22Rv1 (cell line): ENCODE measurements around the gene SLIT3.

Experiments
- H3K27ac ChIP-seq: fragments of 450-650 bp; 2 replicates; pipeline ENCODE4 v1.5.1; 2017
- ZFX ChIP-seq: fragments of 450-650 bp; IDR thresholded peaks from 2 replicates; pipeline ENCODE4 v1.6.1; 2017; ENCODE audit warnings: antibody characterized with exemption, borderline replicate concordance
- TF ChIP-seq, protein P1 (sequence below): fragments of 450-650 bp; IDR thresholded peaks from 2 replicates; pipeline ENCODE4 v1.5.1; 2017; ENCODE audit warnings: mild to moderate bottlenecking

The SLIT3 gene

DNA sequence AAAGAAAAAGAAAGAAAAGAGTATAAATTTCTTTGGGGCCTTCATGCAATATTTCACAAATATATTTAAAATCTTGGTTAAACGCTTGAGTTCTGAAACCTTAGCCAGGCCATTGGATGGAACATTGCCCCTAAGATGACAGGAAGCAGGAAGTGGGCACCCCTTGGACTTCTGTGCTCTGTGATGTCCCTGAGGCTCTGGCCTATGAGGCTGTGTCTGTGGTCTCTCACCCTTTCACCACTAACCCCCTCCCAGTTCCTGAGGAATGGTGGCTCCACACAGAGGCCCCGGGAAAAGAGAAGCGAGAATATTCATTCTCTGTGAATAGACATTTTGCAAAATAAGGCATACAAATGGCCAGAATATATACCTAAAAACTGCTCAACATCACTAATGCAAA lies 401.3 kb downstream of the SLIT3 start:
- TF ChIP-seq ZFX: no peak
- TF ChIP-seq, protein P1, sequence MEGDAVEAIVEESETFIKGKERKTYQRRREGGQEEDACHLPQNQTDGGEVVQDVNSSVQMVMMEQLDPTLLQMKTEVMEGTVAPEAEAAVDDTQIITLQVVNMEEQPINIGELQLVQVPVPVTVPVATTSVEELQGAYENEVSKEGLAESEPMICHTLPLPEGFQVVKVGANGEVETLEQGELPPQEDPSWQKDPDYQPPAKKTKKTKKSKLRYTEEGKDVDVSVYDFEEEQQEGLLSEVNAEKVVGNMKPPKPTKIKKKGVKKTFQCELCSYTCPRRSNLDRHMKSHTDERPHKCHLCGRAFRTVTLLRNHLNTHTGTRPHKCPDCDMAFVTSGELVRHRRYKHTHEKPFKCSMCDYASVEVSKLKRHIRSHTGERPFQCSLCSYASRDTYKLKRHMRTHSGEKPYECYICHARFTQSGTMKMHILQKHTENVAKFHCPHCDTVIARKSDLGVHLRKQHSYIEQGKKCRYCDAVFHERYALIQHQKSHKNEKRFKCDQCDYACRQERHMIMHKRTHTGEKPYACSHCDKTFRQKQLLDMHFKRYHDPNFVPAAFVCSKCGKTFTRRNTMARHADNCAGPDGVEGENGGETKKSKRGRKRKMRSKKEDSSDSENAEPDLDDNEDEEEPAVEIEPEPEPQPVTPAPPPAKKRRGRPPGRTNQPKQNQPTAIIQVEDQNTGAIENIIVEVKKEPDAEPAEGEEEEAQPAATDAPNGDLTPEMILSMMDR: no peak

DNA sequence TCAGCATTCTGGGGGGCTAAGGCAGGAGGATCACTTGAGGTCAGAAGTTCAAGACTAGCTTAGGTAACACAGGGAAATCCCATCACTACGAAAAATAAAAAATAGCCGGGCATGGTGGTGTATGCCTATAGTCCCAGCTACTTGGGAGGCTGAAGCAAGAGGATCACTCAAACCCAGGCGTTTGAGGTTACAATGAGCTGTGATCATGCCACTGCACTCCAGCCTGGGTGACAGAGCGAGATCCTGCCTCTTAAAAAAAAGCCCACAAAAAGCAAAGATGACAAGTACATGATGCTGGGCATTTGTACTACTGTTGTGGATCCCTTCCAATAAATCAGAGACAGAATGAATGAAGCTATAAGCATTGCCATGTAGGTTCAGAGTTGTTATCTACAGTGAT lies 401.7 kb downstream of the SLIT3 start:
- H3K27ac ChIP-seq: no peak overlapping the region
- TF ChIP-seq, protein P1: no peak
- TF ChIP-seq ZFX: no peak

More for the DNA sequence above, 401.3 kb downstream of the SLIT3 start:
- no peak overlapping the region for H3K27ac ChIP-seq

DNA sequence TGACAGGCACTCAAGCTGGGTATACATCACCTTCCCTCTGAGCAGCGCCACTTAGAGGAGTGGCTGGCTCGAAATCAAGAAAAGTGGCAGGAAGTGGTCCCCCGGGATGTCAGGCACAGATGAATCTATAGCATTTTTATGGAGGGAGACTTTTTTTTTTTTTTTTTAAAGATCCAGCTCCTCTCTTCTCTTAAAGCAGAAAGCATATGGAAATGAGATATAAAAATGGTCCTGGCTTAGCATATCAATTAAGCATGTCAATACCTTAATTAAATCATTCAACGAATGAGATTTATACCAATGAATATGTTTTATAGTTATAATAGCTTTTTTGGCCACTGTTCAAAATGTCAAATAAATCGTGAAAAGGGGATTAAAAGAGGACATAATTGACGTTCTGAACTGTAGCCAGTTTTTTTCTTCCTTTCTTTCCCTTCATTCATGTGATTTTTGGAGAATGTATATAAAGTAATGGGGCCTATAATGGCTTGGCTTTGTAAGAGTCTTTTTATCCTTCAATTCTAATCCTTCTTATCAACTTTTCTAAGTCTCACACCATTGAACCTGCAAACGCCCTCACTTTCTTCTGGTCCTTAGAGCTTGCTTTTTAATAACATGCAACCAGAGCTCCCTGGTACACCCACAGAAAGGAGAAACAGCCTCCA lies 402.6 kb downstream of the SLIT3 start:
- no peak overlapping the region for H3K27ac ChIP-seq
- TF ChIP-seq, protein P1: no peak
- no peak for TF ChIP-seq ZFX

DNA sequence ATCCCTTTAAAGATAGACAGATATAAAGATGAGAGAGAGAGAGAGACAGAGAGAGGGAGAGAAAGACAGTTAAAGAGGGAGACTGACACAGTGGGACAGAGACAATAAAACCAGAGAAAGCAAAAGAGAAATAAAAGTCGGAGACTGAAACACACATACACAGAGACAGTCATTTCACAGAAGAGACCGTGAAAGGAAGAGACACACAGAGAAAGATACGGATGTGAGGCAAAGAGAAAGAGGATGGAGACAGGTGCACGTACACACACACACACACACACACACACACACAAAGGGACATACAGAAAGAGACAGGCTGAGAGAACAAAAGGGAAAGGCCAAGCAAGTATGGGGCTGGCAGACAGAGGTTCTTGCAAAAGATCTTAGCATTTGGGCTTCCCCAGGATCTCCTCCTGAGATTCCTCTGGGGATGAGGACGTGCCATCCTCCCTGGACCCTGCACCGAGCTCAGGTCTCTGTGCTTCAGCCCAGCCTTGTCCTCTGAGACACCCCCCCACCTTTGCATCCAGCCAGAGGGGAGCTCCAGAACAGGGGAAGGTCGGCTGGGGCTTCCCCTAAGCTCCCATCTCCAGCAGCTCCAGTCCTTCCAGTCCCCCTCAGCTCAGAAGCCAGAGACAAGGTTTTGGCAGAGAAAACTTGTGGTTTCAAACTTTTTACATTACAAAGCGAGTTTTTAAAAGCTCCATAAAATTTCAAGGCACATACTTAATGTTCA lies 403.4 kb downstream of the SLIT3 start:
- no peak overlapping the region for H3K27ac ChIP-seq
- TF ChIP-seq, protein P1: no peak
- no peak for TF ChIP-seq ZFX

DNA sequence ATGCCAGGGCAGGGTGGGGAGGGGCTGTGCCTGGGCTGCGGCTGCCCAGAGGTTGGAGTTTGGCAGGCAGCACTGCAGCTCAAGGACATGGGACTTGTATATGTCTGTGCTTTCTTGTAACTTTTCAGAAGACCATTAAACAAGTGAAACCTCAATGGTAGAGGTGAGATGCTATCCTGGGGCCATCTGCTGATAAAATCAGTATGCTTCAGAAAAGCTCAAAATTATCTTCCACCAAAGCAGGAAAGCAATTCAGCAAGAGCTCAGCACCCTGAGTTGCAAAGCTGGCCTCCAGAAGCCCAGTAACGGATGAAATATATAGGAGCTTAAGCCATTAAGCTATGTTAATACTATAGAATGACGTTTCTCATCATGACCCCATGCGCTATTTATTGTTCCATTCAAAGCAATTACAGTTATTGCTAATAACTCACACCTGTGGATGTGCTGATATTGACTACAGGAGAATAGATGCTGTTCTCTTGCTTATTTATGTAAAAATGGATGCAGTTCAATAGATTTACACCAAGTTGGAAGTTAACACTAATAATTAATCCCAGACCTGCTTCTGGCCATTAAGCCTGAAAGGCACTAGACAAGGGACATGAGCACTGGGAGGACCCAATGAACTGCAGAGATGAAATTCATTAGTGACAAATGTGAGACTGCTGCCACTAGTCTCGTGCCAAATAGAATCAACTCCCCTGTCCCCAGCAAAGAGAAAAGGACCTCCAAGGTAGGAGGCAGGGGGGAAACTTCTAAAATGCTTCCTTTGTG lies 405.5 kb downstream of the SLIT3 start:
- TF ChIP-seq ZFX: no peak
- TF ChIP-seq, protein P1: no peak
- H3K27ac ChIP-seq: no peak overlapping the region

DNA sequence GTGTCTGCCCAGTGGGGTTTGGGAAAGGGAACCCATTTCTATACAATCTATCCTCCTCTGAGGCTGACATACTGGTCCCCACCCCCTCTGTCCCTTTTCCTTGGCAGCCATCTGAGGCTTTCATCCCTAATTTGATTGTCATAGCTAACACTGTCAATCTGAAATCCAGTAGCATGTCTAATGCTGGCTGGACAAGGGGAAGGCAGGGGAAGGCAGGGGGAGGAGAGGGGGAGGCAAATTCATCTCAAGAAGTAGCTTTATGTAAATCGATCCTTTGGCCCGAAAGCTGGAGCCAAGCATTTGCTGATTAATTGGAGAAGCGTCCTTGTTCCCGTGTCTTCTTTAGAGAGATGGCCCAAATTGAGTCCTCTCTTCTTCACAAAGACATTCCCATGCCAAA lies 407.7 kb downstream of the SLIT3 start:
- H3K27ac ChIP-seq: no peak overlapping the region
- TF ChIP-seq, protein P1: no peak
- TF ChIP-seq ZFX: no peak
